CD4-positive, alpha-beta T cell (primary cell): ENCODE results near the gene NPTN. TPM values are rescaled to one million over a fixed set of nuclear protein-coding genes. Genes with fewer than 3 reads are reported as not detected.

Source experiments
- ATAC-seq: fragments of 200-7000 bp; cut with Tn5 transposase; one replicate; pipeline ENCODE4 v1.10.0; 2022; ENCODE audit warnings: mild to moderate bottlenecking; ENCODE audit not compliant: poor library complexity
- CTCF ChIA-PET: fragments of 350-600 bp; sonication (Branson Sonifier 250); formaldehyde crosslinking; loops from one replicate; lab custom pipeline; 2021; ENCODE audit warnings: antibody characterized with exemption, inconsistent platforms; lab: Charles Lee
- POLR2A ChIA-PET: fragments of 350-600 bp; sonication (Branson Sonifier 250); formaldehyde crosslinking; loops from one replicate; lab custom pipeline; 2021; ENCODE audit warnings: antibody characterized with exemption, inconsistent platforms; lab: Charles Lee
- DNase-seq, 14 experiments: peaks; one replicate each; pipeline ENCODE4 v3.0.0-alpha.2; 2013 to 2020; ENCODE audit warnings: mixed read lengths in 2 of 14
- H3K27ac ChIP-seq, 2 donors: one replicate each; pipeline versions ENCODE4 v1.5.1 to v1.7.0; 2013; ENCODE audit warnings: low read length in 2 of 2, low read depth in 1 of 2, mild to moderate bottlenecking in 1 of 2
- H3K27me3 ChIP-seq, 2 experiments: 1 replicate in 1 of 2; 2 replicates in 1 of 2; pipeline versions ENCODE4 v1.6.1 to v1.7.0; 2013; ENCODE audit warnings: low read length in 2 of 2, control low read depth in 1 of 2, mild to moderate bottlenecking in 1 of 2, moderate library complexity in 1 of 2; ENCODE audit not compliant: insufficient read depth in 2 of 2, control insufficient read depth in 1 of 2
- H3K36me3 ChIP-seq: one replicate; pipeline ENCODE4 v1.6.1; 2013; ENCODE audit warnings: low read length, control low read depth; ENCODE audit not compliant: insufficient read depth
- H3K4me1 ChIP-seq: one replicate; pipeline ENCODE4 v1.6.1; 2013; ENCODE audit warnings: low read length, control low read depth; ENCODE audit not compliant: insufficient read depth
- H3K4me3 ChIP-seq: one replicate; pipeline ENCODE4 v1.5.1; 2013; ENCODE audit warnings: mild to moderate bottlenecking, low read length, moderate library complexity
- H3K9me3 ChIP-seq, 2 experiments: 1 replicate in 1 of 2; 2 replicates in 1 of 2; pipeline versions ENCODE4 v1.6.1 to v1.7.0; 2013; ENCODE audit warnings: low read length in 2 of 2, mild to moderate bottlenecking in 2 of 2, control low read depth in 1 of 2, moderate library complexity in 1 of 2; ENCODE audit not compliant: control insufficient read depth in 1 of 2, insufficient read depth in 1 of 2
- H3K27ac Mint-ChIP-seq: one replicate; pipeline ENCODE4 v1.8.0; 2020; ENCODE audit warnings: mixed read lengths
- H3K27me3 Mint-ChIP-seq: one replicate; pipeline ENCODE4 v1.8.0; 2021; ENCODE audit warnings: mixed read lengths
- H3K36me3 Mint-ChIP-seq: one replicate; pipeline ENCODE4 v1.8.0; 2021; ENCODE audit warnings: low read depth, mixed read lengths
- H3K4me1 Mint-ChIP-seq: one replicate; pipeline ENCODE4 v1.8.0; 2021; ENCODE audit warnings: low read depth, mixed read lengths
- H3K4me3 Mint-ChIP-seq: one replicate; pipeline ENCODE4 v1.8.0; 2020; ENCODE audit warnings: mild to moderate bottlenecking, mixed read lengths
- H3K9me3 Mint-ChIP-seq: one replicate; pipeline ENCODE4 v1.8.0; 2020; ENCODE audit warnings: mixed read lengths
- CTCF ChIP-seq: fragments of 200-600 bp; IDR thresholded peaks from one replicate; pipeline ENCODE4 v1.8.0; 2022; ENCODE audit warnings: antibody characterized with exemption, mild to moderate bottlenecking
- intact Hi-C, 2 experiments: fragments of 100-400 bp; cut with DNase I in 1 of 2; cut with micrococcal nuclease in 1 of 2; formaldehyde crosslinking; loops; one replicate each; pipeline versions ENCODE4 v1.15.1 to v1.9.0; 2023 to 2025; cut with DNase I, micrococcal nuclease
- total RNA-seq, 174 experiments: library from RNA in 2 of 174; stranded (reverse) in 2 of 174; gene quantifications; one replicate each; pipeline ENCODE4 v1.2.3 and lab custom pipeline; 2021 to 2026

The NPTN gene
- total RNA-seq, 2 experiments from 2014 or later: 9.3 to 13.5 TPM

- Histone ChIP-seq H3K4me3 (no peak overlapping the region), H3K27ac (no peak overlapping the region), H3K36me3 (no peaks in the 10 kb centered on the region), H3K27me3 (no peaks in the 10 kb centered on the region), H3K9me3 (no peaks in the 10 kb centered on the region), H3K4me1 (peaks cover 15% of the 10 kb centered on the region)
- H3K27me3 Mint-ChIP-seq: no peaks in the 10 kb centered on the region
- ChIA-PET CTCF (no interaction called here), POLR2A (no interaction called here)
- no peak for ATAC-seq
- peaks cover 45% of the 10 kb centered on the region for H3K4me1 Mint-ChIP-seq
- DNase-seq: no peak
- no peaks in the 10 kb centered on the region for H3K9me3 Mint-ChIP-seq
- peaks cover 13% of the 10 kb centered on the region for H3K36me3 Mint-ChIP-seq
- H3K27ac Mint-ChIP-seq: no peak overlapping the region
- no peak overlapping the region for H3K4me3 Mint-ChIP-seq
- intact Hi-C loops: no loop called here
- TF ChIP-seq CTCF: no peak
Measured at GRCh38 chr15:73599934-73600333, 33.3 kb downstream of the NPTN start.

GRCh38 chr15:73598530-73599160, 34.5 kb downstream of the NPTN start:
- Mint-ChIP-seq H3K4me3 (no peak overlapping the region), H3K27me3 (no peaks in the 10 kb centered on the region), H3K36me3 (peaks cover 13% of the 10 kb centered on the region), H3K27ac (no peak overlapping the region), H3K4me1 (peaks cover 48% of the 10 kb centered on the region), H3K9me3 (no peaks in the 10 kb centered on the region)
- DNase-seq (no peak), ATAC-seq (no peak)
- POLR2A ChIA-PET: interaction anchor here (0.6 kb wide), 1 partner anchor 134 kb away, joined by 3 read pairs; no protein-coding TSS in a partner anchor
- Histone ChIP-seq H3K36me3 (no peaks in the 10 kb centered on the region), H3K27ac (no peak overlapping the region), H3K4me3 (no peak overlapping the region), H3K9me3 (no peaks in the 10 kb centered on the region), H3K27me3 (no peaks in the 10 kb centered on the region), H3K4me1 (peaks cover 15% of the 10 kb centered on the region)
- CTCF ChIA-PET: interaction anchor here (0.7 kb wide), 1 partner anchor 10 kb away, joined by 3 read pairs; no protein-coding TSS in a partner anchor
- no peak for TF ChIP-seq CTCF
- intact Hi-C loops: no loop called here

GRCh38 chr15:73597036-73597638, 36.1 kb downstream of the NPTN start:
- no peak overlapping the region for H3K27ac Mint-ChIP-seq
- Histone ChIP-seq H3K4me3 (no peak overlapping the region), H3K4me1 (peaks cover 4% of the 10 kb centered on the region), H3K27me3 (no peaks in the 10 kb centered on the region), H3K9me3 (no peaks in the 10 kb centered on the region), H3K36me3 (peaks cover 1% of the 10 kb centered on the region), H3K27ac (no peak overlapping the region)
- ChIA-PET CTCF (no interaction called here), POLR2A (no interaction called here)
- H3K36me3 Mint-ChIP-seq: peaks cover 21% of the 10 kb centered on the region
- H3K4me3 Mint-ChIP-seq: no peak overlapping the region
- H3K4me1 Mint-ChIP-seq: peaks cover 54% of the 10 kb centered on the region
- ATAC-seq (no peak), DNase-seq (no peak)
- intact Hi-C loops: no loop called here
- TF ChIP-seq CTCF: no peak
- no peaks in the 10 kb centered on the region for H3K27me3 Mint-ChIP-seq
- H3K9me3 Mint-ChIP-seq: no peaks in the 10 kb centered on the region
